ENCODE results near the gene AGBL4. TPM values are rescaled to one million over a fixed set of nuclear protein-coding genes. Genes with fewer than 3 reads are reported as not detected.

AGBL4 gene
- total and polyA plus RNA-seq, 2 donors = 0.18 to 0.24 TPM

GRCh38 chr1:48889082-48889481, 1134.7 kb downstream of the AGBL4 start:
- WGBS = 95% methylated on average over 4 of the region's 4 CpGs
- no peaks in the 10 kb centered on the region for H3K4me1 ChIP-seq (ENCODE audit: control insufficient read depth in 2 of 2, insufficient read depth in 2 of 2, low read length in 2 of 2)
- no peaks in the 10 kb centered on the region for H3K36me3 ChIP-seq (ENCODE audit: control insufficient read depth in 2 of 2, insufficient read depth in 2 of 2, low read length in 1 of 2)
- H3K27ac ChIP-seq (ENCODE audit: low read depth in 1 of 2, low read length in 1 of 2) = no peak overlapping the region
- H3K4me3 ChIP-seq (ENCODE audit: low read length in 2 of 2) = no peak overlapping the region
- no peaks in the 10 kb centered on the region for H3K9me3 ChIP-seq (ENCODE audit: control insufficient read depth in 2 of 2, insufficient read depth in 1 of 2, low read length in 1 of 2)
- no peak for DNase-seq (ENCODE audit: low read depth in 6 of 9, low spot score in 9 of 9)
- no peaks in the 10 kb centered on the region for H3K27me3 ChIP-seq (ENCODE audit: control insufficient read depth in 2 of 2, insufficient read depth in 1 of 2, low read length in 1 of 2)

GRCh38 chr1:48887796-48888195, 1136.0 kb downstream of the AGBL4 start:
- Histone ChIP-seq H3K4me1 (ENCODE audit: control insufficient read depth in 2 of 2, insufficient read depth in 2 of 2, low read length in 2 of 2) (no peaks in the 10 kb centered on the region), H3K9me3 (ENCODE audit: control insufficient read depth in 2 of 2, insufficient read depth in 1 of 2, low read length in 1 of 2) (no peaks in the 10 kb centered on the region), H3K36me3 (ENCODE audit: control insufficient read depth in 2 of 2, insufficient read depth in 2 of 2, low read length in 1 of 2) (no peaks in the 10 kb centered on the region), H3K4me3 (ENCODE audit: low read length in 2 of 2) (no peak overlapping the region), H3K27me3 (ENCODE audit: control insufficient read depth in 2 of 2, insufficient read depth in 1 of 2, low read length in 1 of 2) (no peaks in the 10 kb centered on the region), H3K27ac (ENCODE audit: low read depth in 1 of 2, low read length in 1 of 2) (no peak overlapping the region)
- DNase-seq (ENCODE audit: low read depth in 6 of 9, low spot score in 9 of 9) = no peak

GRCh38 chr1:48882020-48882419, 1141.7 kb downstream of the AGBL4 start:
- Histone ChIP-seq H3K9me3 (ENCODE audit: control insufficient read depth in 2 of 2, insufficient read depth in 1 of 2, low read length in 1 of 2) (no peaks in the 10 kb centered on the region), H3K36me3 (ENCODE audit: control insufficient read depth in 2 of 2, insufficient read depth in 2 of 2, low read length in 1 of 2) (no peaks in the 10 kb centered on the region), H3K27me3 (ENCODE audit: control insufficient read depth in 2 of 2, insufficient read depth in 1 of 2, low read length in 1 of 2) (no peaks in the 10 kb centered on the region), H3K4me1 (ENCODE audit: control insufficient read depth in 2 of 2, insufficient read depth in 2 of 2, low read length in 2 of 2) (no peaks in the 10 kb centered on the region), H3K4me3 (ENCODE audit: low read length in 2 of 2) (no peak overlapping the region), H3K27ac (ENCODE audit: low read depth in 1 of 2, low read length in 1 of 2) (no peak overlapping the region)
- no peak for DNase-seq (ENCODE audit: low read depth in 6 of 9, low spot score in 9 of 9)

GRCh38 chr1:48878191-48878940, 1145.4 kb downstream of the AGBL4 start:
- Histone ChIP-seq H3K9me3 (ENCODE audit: control insufficient read depth in 2 of 2, insufficient read depth in 1 of 2, low read length in 1 of 2) (no peaks in the 10 kb centered on the region), H3K4me1 (ENCODE audit: control insufficient read depth in 2 of 2, insufficient read depth in 2 of 2, low read length in 2 of 2) (no peaks in the 10 kb centered on the region), H3K36me3 (ENCODE audit: control insufficient read depth in 2 of 2, insufficient read depth in 2 of 2, low read length in 1 of 2) (no peaks in the 10 kb centered on the region), H3K4me3 (ENCODE audit: low read length in 2 of 2) (no peak overlapping the region), H3K27me3 (ENCODE audit: control insufficient read depth in 2 of 2, insufficient read depth in 1 of 2, low read length in 1 of 2) (no peaks in the 10 kb centered on the region), H3K27ac (ENCODE audit: low read depth in 1 of 2, low read length in 1 of 2) (no peak overlapping the region)
- WGBS = 75% methylated on average over 6 of the region's 6 CpGs
- no peak for DNase-seq (ENCODE audit: low read depth in 6 of 9, low spot score in 9 of 9)

- Histone ChIP-seq H3K9me3 (ENCODE audit: control insufficient read depth in 2 of 2, insufficient read depth in 1 of 2, low read length in 1 of 2) (no peaks in the 10 kb centered on the region), H3K27ac (ENCODE audit: low read depth in 1 of 2, low read length in 1 of 2) (no peak overlapping the region), H3K27me3 (ENCODE audit: control insufficient read depth in 2 of 2, insufficient read depth in 1 of 2, low read length in 1 of 2) (no peaks in the 10 kb centered on the region), H3K36me3 (ENCODE audit: control insufficient read depth in 2 of 2, insufficient read depth in 2 of 2, low read length in 1 of 2) (no peaks in the 10 kb centered on the region), H3K4me1 (ENCODE audit: control insufficient read depth in 2 of 2, insufficient read depth in 2 of 2, low read length in 2 of 2) (no peaks in the 10 kb centered on the region), H3K4me3 (ENCODE audit: low read length in 2 of 2) (no peak overlapping the region)
- 92% methylated on average over 2 of the region's 2 CpGs for WGBS
- no peak for DNase-seq (ENCODE audit: low read depth in 6 of 9, low spot score in 9 of 9)
Observed at GRCh38 chr1:48876330-48876785, 1147.4 kb downstream of the AGBL4 start.

GRCh38 chr1:48875552-48876329, 1148.0 kb downstream of the AGBL4 start:
- 95% methylated on average over 8 of the region's 8 CpGs for WGBS
- DNase-seq (ENCODE audit: low read depth in 6 of 9, low spot score in 9 of 9) = no peak
- Histone ChIP-seq H3K9me3 (ENCODE audit: control insufficient read depth in 2 of 2, insufficient read depth in 1 of 2, low read length in 1 of 2) (no peaks in the 10 kb centered on the region), H3K27ac (ENCODE audit: low read depth in 1 of 2, low read length in 1 of 2) (no peak overlapping the region), H3K27me3 (ENCODE audit: control insufficient read depth in 2 of 2, insufficient read depth in 1 of 2, low read length in 1 of 2) (no peaks in the 10 kb centered on the region), H3K4me1 (ENCODE audit: control insufficient read depth in 2 of 2, insufficient read depth in 2 of 2, low read length in 2 of 2) (no peaks in the 10 kb centered on the region), H3K4me3 (ENCODE audit: low read length in 2 of 2) (no peak overlapping the region), H3K36me3 (ENCODE audit: control insufficient read depth in 2 of 2, insufficient read depth in 2 of 2, low read length in 1 of 2) (no peaks in the 10 kb centered on the region)

GRCh38 chr1:48873944-48874343, 1149.8 kb downstream of the AGBL4 start:
- H3K4me1 ChIP-seq (ENCODE audit: control insufficient read depth in 2 of 2, insufficient read depth in 2 of 2, low read length in 2 of 2) = no peaks in the 10 kb centered on the region
- no peak overlapping the region for H3K27ac ChIP-seq (ENCODE audit: low read depth in 1 of 2, low read length in 1 of 2)
- no peaks in the 10 kb centered on the region for H3K36me3 ChIP-seq (ENCODE audit: control insufficient read depth in 2 of 2, insufficient read depth in 2 of 2, low read length in 1 of 2)
- no peak overlapping the region for H3K4me3 ChIP-seq (ENCODE audit: low read length in 2 of 2)
- no peaks in the 10 kb centered on the region for H3K9me3 ChIP-seq (ENCODE audit: control insufficient read depth in 2 of 2, insufficient read depth in 1 of 2, low read length in 1 of 2)
- WGBS = 98% methylated on average over 4 of the region's 4 CpGs
- H3K27me3 ChIP-seq (ENCODE audit: control insufficient read depth in 2 of 2, insufficient read depth in 1 of 2, low read length in 1 of 2) = no peaks in the 10 kb centered on the region
- DNase-seq (ENCODE audit: low read depth in 6 of 9, low spot score in 9 of 9) = no peak

GRCh38 chr1:48870596-48870995, 1153.2 kb downstream of the AGBL4 start:
- peak in 2 of 9 donors; percentile 20 to 25 for DNase-seq (ENCODE audit: low read depth in 6 of 9, low spot score in 9 of 9)
- 19% methylated on average over 3 of the region's 3 CpGs for WGBS
- no peak overlapping the region for H3K4me3 ChIP-seq (ENCODE audit: low read length in 2 of 2)
- H3K27ac ChIP-seq (ENCODE audit: low read depth in 1 of 2, low read length in 1 of 2) = no peak overlapping the region
- no peaks in the 10 kb centered on the region for H3K4me1 ChIP-seq (ENCODE audit: control insufficient read depth in 2 of 2, insufficient read depth in 2 of 2, low read length in 2 of 2)
- no peaks in the 10 kb centered on the region for H3K36me3 ChIP-seq (ENCODE audit: control insufficient read depth in 2 of 2, insufficient read depth in 2 of 2, low read length in 1 of 2)
- H3K9me3 ChIP-seq (ENCODE audit: control insufficient read depth in 2 of 2, insufficient read depth in 1 of 2, low read length in 1 of 2) = no peaks in the 10 kb centered on the region
- H3K27me3 ChIP-seq (ENCODE audit: control insufficient read depth in 2 of 2, insufficient read depth in 1 of 2, low read length in 1 of 2) = no peaks in the 10 kb centered on the region

- H3K27me3 ChIP-seq (ENCODE audit: control insufficient read depth in 2 of 2, insufficient read depth in 1 of 2, low read length in 1 of 2) = no peaks in the 10 kb centered on the region
- DNase-seq (ENCODE audit: low read depth in 6 of 9, low spot score in 9 of 9) = peak in 1 of 9 donors; percentile 12
- no peaks in the 10 kb centered on the region for H3K36me3 ChIP-seq (ENCODE audit: control insufficient read depth in 2 of 2, insufficient read depth in 2 of 2, low read length in 1 of 2)
- no peaks in the 10 kb centered on the region for H3K4me1 ChIP-seq (ENCODE audit: control insufficient read depth in 2 of 2, insufficient read depth in 2 of 2, low read length in 2 of 2)
- WGBS = 93% methylated on average over 5 of the region's 5 CpGs
- H3K9me3 ChIP-seq (ENCODE audit: control insufficient read depth in 2 of 2, insufficient read depth in 1 of 2, low read length in 1 of 2) = no peaks in the 10 kb centered on the region
- H3K4me3 ChIP-seq (ENCODE audit: low read length in 2 of 2) = no peak overlapping the region
- H3K27ac ChIP-seq (ENCODE audit: low read depth in 1 of 2, low read length in 1 of 2) = no peak overlapping the region
Observed at GRCh38 chr1:48869116-48869893, 1154.4 kb downstream of the AGBL4 start.
